ENCODE data around the gene ZFPL1.

ZFPL1 gene

GRCh38 chr11:65083834-65084597, at the start of gene ZFPL1, which contains the start of gene CDCA5:
Gene ZFPL1 (plus strand): TSS chr11:65084222. CDS start chr11:65084699, 477 bp downstream.
Gene CDCA5 (minus strand): TSS chr11:65084040. CDS start chr11:65083978, 62 bp downstream.
- DNase-seq (ENCODE audit: low read depth, low spot score), result peak; percentile 94

GRCh38 chr11:65034423-65034822, 49.6 kb upstream of the ZFPL1 start:
- DNase-seq (ENCODE audit: low read depth, low spot score), result no peak

- no peak for DNase-seq (ENCODE audit: low read depth, low spot score)
These were observed 48.4 kb upstream of the ZFPL1 start for GRCh38 chr11:65035579-65035978.

- DNase-seq (ENCODE audit: low read depth, low spot score), result no peak
These were observed 47.1 kb upstream of the ZFPL1 start for GRCh38 chr11:65036931-65037330.

DNA sequence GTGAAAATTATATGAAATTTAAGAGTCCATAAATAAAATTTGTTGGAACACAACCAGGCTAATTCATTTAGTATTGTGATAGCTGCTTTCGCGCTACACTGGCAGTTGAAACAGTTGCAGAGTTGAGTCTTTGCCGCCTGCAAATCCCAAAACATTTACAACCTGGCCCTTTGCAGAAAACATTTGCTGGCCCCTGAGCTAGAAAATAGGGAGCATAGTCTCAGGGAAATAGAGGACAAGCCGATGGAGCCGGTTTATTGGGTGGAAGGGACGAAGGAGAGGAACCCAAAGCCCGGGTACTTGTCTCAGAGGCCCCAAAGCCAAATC, 43.5 kb upstream of the ZFPL1 start:
- no peak for DNase-seq (ENCODE audit: low read depth, low spot score)

DNA sequence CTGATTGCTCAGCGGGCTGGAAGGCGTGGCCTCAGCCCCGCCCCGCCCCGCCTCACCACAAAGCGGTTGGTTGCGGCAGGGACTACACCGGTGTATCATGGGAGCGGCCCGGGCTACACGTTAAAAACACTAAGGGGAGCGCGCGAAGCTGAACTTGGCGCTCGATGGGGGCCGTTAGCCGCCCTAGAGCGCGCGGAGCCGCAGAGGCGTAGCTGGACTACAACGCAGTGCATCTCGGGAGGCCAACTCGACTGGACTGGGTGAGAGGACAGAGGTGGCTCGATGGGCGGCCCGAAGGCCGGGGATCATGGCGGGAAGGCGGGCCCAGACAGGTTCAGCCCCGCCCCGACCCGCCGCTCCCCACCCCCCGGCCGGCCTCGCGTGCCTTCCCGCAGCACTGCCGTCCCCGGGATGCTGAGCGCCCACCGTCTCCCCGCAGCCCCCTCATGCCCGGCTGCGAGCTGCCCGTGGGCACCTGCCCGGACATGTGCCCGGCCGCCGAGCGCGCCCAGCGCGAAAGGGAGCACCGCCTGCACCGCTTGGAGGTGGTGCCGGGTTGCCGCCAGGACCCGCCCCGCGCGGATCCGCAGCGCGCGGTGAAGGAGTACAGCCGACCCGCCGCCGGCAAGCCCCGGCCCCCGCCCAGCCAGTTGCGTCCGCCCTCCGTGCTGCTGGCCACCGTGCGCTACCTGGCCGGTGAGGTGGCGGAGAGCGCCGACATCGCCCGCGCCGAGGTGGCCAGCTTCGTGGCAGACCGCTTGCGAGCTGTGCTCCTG, 43.0 kb upstream of the ZFPL1 start, which contains the start of gene SAC3D1:
TSS of gene SAC3D1 (plus strand) at position 364 of the 776 bp plus-strand sequence. CDS start at position 447, 83 bp downstream.
- DNase-seq (ENCODE audit: low read depth, low spot score), result peak; percentile 66

DNA sequence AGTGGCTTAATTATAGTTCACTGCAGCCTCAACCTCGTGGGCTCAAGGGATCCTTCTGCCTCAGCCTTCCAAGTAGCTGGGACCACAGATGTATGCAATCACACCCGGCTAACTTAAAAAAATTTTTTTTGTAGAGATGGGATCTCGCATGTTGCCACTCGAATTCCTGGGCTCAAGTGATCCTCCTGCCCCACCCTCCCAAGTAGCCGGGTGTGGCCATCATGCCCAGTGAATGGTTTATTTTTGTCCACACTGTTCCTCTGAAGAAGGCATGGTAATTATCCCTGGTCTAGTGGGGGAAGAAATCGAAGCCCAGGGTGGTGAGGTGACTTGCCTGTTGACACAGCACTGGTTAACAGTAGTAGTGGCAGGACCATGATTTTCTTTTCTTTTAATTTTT, 41.1 kb upstream of the ZFPL1 start:
- DNase-seq (ENCODE audit: low read depth, low spot score), result no peak

GRCh38 chr11:65043881-65044501, 40.0 kb upstream of the ZFPL1 start:
- no peak for DNase-seq (ENCODE audit: low read depth, low spot score)

DNA sequence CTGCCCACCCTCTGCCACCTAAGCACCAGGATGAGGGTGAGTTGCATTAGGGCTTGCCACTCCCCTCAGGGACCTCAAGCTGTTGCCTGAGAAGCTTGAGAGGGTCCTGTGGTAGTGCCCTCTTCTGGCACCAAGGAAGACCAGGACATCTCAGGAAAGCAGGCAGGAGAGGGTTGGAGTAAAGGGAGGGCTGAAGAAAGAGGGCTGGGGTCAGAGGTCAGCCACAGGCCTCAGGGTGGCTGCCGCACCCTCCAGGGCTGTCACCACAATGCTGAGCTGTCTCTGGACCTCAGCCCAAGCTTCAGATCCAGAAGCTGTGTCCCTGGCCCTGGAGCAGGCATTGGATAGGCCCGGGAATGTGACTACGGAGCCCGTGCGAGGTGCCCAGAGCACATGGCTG, 39.0 kb upstream of the ZFPL1 start:
- DNase-seq (ENCODE audit: low read depth, low spot score), result no peak

DNA sequence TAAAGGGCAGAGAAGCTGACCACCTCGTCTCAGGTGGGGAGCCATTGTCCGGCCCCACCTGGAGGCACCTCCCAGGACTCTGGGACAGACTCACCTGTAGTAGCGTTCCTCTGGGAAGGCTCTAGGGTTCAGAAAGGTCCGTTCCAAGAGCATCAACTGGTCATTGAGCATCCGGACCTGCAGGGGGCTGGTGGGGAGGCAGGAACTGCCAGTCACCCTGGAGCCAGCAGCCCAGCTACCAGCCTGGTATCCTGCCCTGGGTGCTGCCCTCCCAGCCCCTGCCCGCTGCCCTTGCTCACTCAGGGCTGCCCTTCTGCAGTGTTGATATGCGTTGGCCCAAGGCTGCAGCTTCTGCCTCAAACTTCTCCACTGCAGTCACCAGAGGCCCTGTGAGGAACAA, 38.3 kb upstream of the ZFPL1 start:
- no peak for DNase-seq (ENCODE audit: low read depth, low spot score)

- no peak for DNase-seq (ENCODE audit: low read depth, low spot score)
These were observed 36.2 kb upstream of the ZFPL1 start for GRCh38 chr11:65047581-65048422.

- DNase-seq (ENCODE audit: low read depth, low spot score), result no peak
These were observed 32.6 kb upstream of the ZFPL1 start for GRCh38 chr11:65051398-65051858.

GRCh38 chr11:65053827-65054508, 30.1 kb upstream of the ZFPL1 start:
- no peak for DNase-seq (ENCODE audit: low read depth, low spot score)

- no peak for DNase-seq (ENCODE audit: low read depth, low spot score)
These were observed 28.5 kb upstream of the ZFPL1 start for GRCh38 chr11:65055538-65055937.

DNA sequence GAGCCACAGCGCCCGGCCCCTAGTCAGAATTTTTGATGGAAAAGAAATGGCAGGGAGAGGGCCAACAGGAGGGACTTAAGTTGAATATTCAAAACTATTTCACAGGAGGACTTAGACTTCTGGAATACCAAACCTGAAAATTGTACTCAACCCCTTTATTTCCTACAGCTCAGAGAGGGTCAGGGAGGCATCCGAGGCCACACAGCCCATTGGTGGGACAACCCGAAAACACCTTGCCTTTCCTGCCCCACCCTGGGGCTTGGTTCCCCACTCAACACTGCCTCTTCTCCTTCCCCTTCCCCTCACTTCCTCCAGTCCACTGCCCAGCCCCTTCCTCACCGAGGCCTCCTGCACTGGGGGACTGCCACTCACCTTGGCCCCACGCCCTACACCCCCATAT, 27.0 kb upstream of the ZFPL1 start:
- DNase-seq (ENCODE audit: low read depth, low spot score), result no peak

- no peak for DNase-seq (ENCODE audit: low read depth, low spot score)
These were observed 26.5 kb upstream of the ZFPL1 start for GRCh38 chr11:65057526-65057925.

DNA sequence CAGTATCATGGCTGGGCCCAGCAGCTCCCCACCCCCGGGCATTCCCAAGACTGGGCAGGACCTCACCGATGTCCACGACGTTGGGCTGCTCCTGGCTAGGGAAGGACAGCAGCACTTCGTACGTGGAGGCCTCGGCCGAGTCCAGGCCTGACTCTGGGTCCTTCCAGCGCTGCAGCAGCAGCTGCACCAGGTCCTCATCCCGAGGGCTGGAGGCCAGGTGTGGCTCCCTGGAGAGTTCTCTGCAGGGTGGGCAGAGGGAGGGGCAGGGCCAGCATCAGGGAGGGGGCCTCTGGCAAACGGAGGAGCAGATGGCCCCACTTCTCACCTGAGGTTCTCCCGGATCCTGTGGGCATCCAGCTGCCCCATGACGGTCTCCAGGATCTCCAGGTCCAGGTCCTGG, 26.0 kb upstream of the ZFPL1 start:
- DNase-seq (ENCODE audit: low read depth, low spot score), result no peak

GRCh38 chr11:65058419-65059054, 25.5 kb upstream of the ZFPL1 start, which contains the start of gene NAALADL1:
Gene NAALADL1 (minus strand): TSS chr11:65058553. CDS start chr11:65058521, 32 bp downstream.
- DNase-seq (ENCODE audit: low read depth, low spot score), result no peak

GRCh38 chr11:65059523-65059922, 24.5 kb upstream of the ZFPL1 start:
- no peak for DNase-seq (ENCODE audit: low read depth, low spot score)

Measured in activated CD4-positive, CD25-positive, alpha-beta regulatory T cell treated with anti-CD3 and anti-CD28 coated beads, Interleukin-2, amount 50 U/mL, for 16 hours (primary cell).